CD4-positive, alpha-beta T cell treated with Interleukin-17A for 1 hour (primary cell): ENCODE data around the gene VSNL1.
A peak's percentile ranks its signal among the peaks of the same experiment; 100 is the strongest.

ENCODE experiments used
- DNase-seq: peaks from one replicate; pipeline ENCODE4 v3.0.0-alpha.2; 2020

The VSNL1 gene

DNA sequence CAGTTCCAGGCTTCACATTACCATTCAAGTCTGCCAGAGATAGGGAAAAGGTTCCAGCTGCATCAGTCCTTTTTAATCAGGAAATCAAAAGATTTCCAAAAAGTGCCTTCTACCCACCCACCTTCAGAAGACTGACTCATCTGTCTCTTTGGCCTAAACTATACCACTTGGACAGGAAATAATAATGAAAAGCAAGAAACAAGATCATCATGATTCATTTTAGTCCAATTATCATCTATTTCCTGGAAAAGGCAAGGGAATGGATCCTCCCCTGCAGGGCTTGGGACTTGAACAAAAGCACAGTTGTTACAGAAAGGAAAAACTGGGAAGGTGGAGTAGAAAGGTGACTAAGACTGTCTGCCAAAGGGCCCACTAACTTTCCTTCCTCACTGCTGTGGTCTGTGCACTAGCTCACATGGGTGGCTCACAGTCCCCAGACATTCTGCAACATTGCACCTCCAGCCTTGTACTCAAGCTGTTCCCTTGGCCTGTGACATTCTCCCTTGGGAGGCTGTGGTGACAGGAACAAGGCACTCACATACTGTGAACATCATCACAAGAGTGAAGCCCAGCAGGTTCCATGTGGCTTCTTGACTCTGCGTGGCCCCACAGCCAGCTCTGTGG, 75.3 kb downstream of the VSNL1 start:
- no peak for DNase-seq

GRCh38 chr2:17616405-17616804, 75.9 kb downstream of the VSNL1 start:
- no peak for DNase-seq

GRCh38 chr2:17617516-17617915, 77.0 kb downstream of the VSNL1 start:
- no peak for DNase-seq

DNA sequence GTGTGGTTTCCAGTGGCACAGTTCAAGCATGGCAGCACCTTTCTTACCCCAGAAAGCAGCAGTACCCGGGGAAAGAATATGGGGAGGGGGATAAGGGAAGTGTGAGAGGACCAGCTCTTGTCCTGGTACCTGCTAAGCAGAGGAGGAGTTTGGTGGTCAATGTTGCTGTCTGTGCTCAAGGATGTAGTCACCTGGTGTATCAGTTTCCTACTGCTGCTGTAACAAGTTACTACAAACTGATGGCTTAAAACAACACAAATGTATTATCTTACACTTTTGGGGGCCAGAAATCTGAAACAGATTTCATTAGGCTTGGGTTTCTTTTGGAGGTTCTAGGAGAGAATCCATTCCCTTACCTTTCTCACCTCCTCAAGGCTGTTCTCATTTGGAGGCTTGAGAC, 77.5 kb downstream of the VSNL1 start:
- no peak for DNase-seq

- DNase-seq, result no peak
Measured at GRCh38 chr2:17620280-17620679, 79.8 kb downstream of the VSNL1 start.

DNA sequence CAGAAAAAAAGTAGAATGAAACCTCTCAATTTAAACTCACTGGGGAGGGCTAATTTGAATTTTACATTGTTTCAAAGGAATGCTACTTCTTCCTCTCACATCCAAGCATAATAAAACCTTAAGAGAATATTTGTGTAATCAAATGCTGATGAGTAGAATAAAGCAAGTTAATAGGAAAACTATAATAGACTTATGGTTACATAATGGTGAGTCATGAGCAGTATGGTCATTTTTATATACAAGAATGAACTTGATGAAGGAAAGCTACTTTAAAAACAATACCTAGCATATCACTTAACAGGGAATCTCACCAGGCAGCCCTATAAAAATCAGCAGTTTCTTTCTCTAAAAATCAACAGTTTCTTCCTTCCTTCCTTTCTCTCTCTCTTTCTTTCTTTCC, 80.3 kb downstream of the VSNL1 start:
- no peak for DNase-seq

GRCh38 chr2:17621781-17622180, 81.3 kb downstream of the VSNL1 start:
- DNase-seq, result no peak

- DNase-seq, result no peak
Measured at GRCh38 chr2:17625446-17625845, 85.0 kb downstream of the VSNL1 start.

GRCh38 chr2:17626986-17627385, 86.5 kb downstream of the VSNL1 start:
- DNase-seq, result no peak

DNA sequence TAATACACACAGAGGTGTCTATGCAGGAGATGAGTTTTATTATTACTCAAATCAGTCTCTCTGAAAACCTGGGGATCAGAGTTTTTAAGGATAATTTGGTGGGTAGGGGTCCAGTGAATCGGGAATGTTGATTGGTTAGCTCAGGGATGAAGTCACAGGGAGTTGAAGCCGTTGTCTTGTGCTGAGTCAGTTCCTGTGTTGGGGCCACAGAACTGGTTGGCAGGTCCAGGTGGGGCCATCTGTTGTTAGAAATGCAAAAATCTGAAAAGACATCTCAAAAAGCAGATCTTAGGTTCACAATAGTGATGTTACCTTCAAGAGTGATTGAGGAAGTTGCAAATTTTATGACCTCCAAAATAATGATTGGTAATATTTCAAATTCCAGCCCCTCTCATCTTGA, 86.9 kb downstream of the VSNL1 start:
- DNase-seq, result no peak

- DNase-seq, result no peak
Measured at GRCh38 chr2:17628349-17629261, 88.1 kb downstream of the VSNL1 start.

- no peak for DNase-seq
Measured at GRCh38 chr2:17630089-17630488, 89.6 kb downstream of the VSNL1 start.

DNA sequence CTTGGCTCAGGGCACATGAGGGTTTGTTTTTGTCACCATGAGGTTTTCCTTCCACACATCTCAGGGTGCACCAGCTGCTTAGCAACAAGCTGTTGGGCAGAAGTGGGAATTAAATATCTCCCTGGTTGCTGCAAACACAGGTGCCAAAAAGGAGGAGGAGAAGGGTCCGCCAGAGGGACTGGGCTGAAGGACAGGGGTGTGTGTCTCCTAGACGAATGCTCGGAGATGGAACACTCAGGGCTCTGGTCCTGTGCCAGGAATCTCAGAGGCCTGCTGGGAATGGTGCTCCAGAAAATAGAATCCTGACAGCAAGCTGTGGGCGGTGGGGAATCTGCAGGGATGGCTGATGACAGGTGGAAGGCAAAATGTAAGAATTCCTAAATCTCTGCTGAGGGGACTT, 94.5 kb downstream of the VSNL1 start:
- DNase-seq, result no peak

- no peak for DNase-seq
Measured at GRCh38 chr2:17636257-17636656, 95.8 kb downstream of the VSNL1 start.

DNA sequence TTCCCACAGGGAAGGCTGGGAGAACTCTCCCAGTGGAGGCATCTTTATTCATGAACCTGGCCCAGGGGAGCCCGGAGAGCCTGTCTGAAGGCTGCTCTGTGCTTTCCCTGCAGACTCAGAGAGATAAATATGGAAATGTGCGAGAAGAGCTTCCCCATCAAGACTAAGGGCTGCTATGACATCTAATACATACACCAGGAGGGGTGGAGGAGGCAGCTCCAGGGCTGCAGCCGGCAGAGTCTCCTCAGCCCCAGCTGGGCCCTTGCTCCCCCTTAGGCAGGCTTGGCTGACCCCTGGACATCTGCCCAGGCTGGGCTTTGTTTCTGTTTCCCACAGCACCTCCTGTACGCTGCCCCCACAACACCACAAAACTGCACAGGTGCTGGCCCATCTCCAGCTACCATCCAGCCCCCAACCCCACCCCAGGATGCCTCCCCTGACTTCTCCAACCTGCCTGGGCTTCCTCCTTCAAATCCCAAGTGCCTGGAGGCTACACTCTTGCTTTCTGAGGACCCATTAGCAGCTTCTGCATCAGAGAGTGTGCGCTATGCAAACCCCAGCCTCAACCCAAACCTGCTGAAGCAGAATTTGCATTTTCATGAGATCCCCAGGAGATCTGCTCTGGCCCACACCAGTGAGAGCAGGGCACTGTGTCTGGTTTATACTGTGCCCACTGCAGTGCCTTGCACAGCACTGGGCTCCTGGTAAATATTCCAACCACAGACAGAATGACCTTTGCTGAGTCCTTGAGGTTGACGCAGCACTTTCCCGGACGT, 96.8 kb downstream of the VSNL1 start:
- no peak for DNase-seq

- DNase-seq, result no peak
Measured at GRCh38 chr2:17638196-17638743, 97.8 kb downstream of the VSNL1 start.

DNA sequence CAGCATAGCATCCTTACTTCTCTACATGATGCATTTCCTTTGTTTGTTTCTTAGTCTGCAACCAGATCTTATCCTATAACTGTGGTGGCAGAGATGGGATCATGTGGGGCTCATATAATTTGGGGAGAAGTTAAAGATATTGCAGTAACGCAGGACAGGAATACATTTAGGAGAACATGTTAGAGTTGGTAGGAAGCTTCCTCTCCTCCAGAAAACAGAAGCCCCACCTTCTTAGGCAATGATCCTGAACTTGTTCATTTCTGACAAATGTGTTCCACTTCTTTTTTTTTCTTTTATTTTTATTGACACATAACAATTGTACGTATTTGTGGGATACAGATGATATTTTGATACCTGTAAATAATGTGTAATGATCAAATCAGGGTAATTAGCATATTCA, 99.9 kb downstream of the VSNL1 start:
- DNase-seq, result no peak

GRCh38 chr2:17643031-17643615, 102.6 kb downstream of the VSNL1 start:
- no peak for DNase-seq

GRCh38 chr2:17644997-17645720, 104.7 kb downstream of the VSNL1 start:
- DNase-seq, result no peak

DNA sequence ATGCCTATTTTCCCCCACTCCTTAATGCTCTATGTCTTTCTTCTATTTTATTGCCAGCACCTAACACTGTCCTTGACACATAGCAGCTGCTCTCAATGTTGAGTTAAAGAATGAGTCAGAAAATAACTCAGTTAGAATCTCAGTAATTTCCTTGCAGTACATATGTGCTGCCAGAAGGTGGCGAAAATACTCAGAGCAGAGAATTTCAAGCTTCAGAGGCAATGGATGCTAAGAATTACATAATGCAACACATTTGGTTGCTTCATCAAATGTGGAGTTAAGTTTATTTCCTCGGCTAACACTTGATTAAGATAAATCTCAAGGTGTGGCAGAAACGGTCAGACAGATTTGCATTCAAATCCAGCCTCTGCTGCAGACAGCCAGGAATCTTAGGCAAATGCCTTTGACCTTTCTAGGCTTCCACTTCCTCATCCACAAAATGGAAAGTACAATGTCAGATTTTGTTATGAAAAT, 105.6 kb downstream of the VSNL1 start:
- peak; percentile 50 for DNase-seq

GRCh38 chr2:17646838-17647701, 106.6 kb downstream of the VSNL1 start:
- DNase-seq, result no peak
